IMR-90 (cell line): ENCODE results near the gene COL13A1.

Source experiments
- BHLHE40 ChIP-seq: fragments of 150-350 bp; IDR thresholded peaks from 2 replicates; pipeline ENCODE4 v1.6.1; 2016; ENCODE audit warnings: mild to moderate bottlenecking, low read depth, low read length
- CEBPB ChIP-seq: IDR thresholded peaks from 2 replicates; pipeline ENCODE4 v1.6.1; 2012; ENCODE audit warnings: low read depth, low read length, improper control_type of control experiment
- CHD1 ChIP-seq: IDR thresholded peaks from 2 replicates; pipeline ENCODE4 v1.6.1; 2012; ENCODE audit warnings: low read depth, low read length, improper control_type of control experiment
- CTCF ChIP-seq: conservative IDR thresholded peaks from 2 replicates; pipeline ENCODE4 v1.5.1; 2012; ENCODE audit warnings: mild to moderate bottlenecking, low read depth, low read length, improper control_type of control experiment
- ELK1 ChIP-seq: fragments of 150-350 bp; IDR thresholded peaks from 2 replicates; pipeline ENCODE4 v1.6.1; 2016; ENCODE audit warnings: low read depth, mild to moderate bottlenecking, low read length, moderate library complexity, borderline replicate concordance
- MAZ ChIP-seq: IDR thresholded peaks from 2 replicates; pipeline ENCODE4 v1.6.1; 2012; ENCODE audit warnings: low read depth, mild to moderate bottlenecking, low read length, improper control_type of control experiment, moderate library complexity, borderline replicate concordance
- MXI1 ChIP-seq: IDR thresholded peaks from 2 replicates; pipeline ENCODE4 v1.6.1; 2012; ENCODE audit warnings: low read depth, mild to moderate bottlenecking, low read length, moderate library complexity, borderline replicate concordance
- NFE2L2 ChIP-seq: fragments of 150-350 bp; IDR thresholded peaks from 2 replicates; pipeline ENCODE4 v1.6.1; 2016; ENCODE audit warnings: low read depth, mild to moderate bottlenecking, low read length
- POLR2A ChIP-seq: IDR thresholded peaks from 2 replicates; pipeline ENCODE4 v1.6.1; 2012; ENCODE audit warnings: mild to moderate bottlenecking, low read depth, low read length
- RAD21 ChIP-seq: IDR thresholded peaks from 2 replicates; pipeline ENCODE4 v1.6.1; 2012; ENCODE audit warnings: low read length, improper control_type of control experiment
- RFX5 ChIP-seq: IDR thresholded peaks from 2 replicates; pipeline ENCODE4 v1.8.0; 2012; ENCODE audit warnings: low read depth, mild to moderate bottlenecking, low read length, moderate library complexity
- SMC3 ChIP-seq: fragments of 150-350 bp; IDR thresholded peaks from 2 replicates; pipeline ENCODE4 v1.6.1; 2016; ENCODE audit warnings: low read depth, mild to moderate bottlenecking, antibody characterized with exemption, low read length, moderate library complexity

GRCh38 chr10:69757553-69758309 lies 44.0 kb upstream of the COL13A1 start:
- TF ChIP-seq ELK1 (no peak), CTCF (no peak), POLR2A (no peak), CEBPB (no peak), RAD21 (no peak), NFE2L2 (no peak), BHLHE40 (no peak), SMC3 (no peak), CHD1 (no peak), RFX5 (no peak), MAZ (no peak), MXI1 (no peak)
